ENCODE results near the gene LMAN2.
"Not testable (repeated sequence)": the region's sequence is repeated elsewhere in the genome, so short reads cannot be mapped to it uniquely, and the experiment has no call there.

The LMAN2 gene

GRCh38 chr5:177364159-177364962 is 12.9 kb upstream of the LMAN2 start:
- no peak for DNase-seq

- DNase-seq: no peak
Measured at GRCh38 chr5:177363565-177363964, 12.1 kb upstream of the LMAN2 start.

GRCh38 chr5:177362610-177363507 is 11.4 kb upstream of the LMAN2 start:
- DNase-seq: no peak

DNA sequence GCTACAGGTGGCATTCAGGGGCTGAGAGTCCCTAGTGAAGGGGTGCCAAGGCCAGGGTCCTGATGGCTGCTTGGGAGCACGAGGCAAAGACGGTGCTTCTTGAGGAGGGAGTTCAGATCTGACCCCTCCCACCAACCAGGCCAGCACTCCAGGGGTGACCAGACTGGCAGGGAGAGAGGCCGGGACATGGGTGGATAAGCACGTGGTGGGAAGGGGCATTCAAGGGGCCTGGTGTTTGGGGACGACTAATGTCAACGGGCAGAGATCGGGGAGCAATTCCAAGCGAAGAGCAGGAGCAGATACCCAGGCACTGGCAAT is 10.8 kb upstream of the LMAN2 start:
- DNase-seq: no peak

GRCh38 chr5:177361418-177362291 is 10.2 kb upstream of the LMAN2 start:
- no peak for DNase-seq

GRCh38 chr5:177360740-177361139 is 9.3 kb upstream of the LMAN2 start:
- DNase-seq: not testable (repeated sequence)

- no peak for DNase-seq
Measured at GRCh38 chr5:177359860-177360259, 8.4 kb upstream of the LMAN2 start.

DNA sequence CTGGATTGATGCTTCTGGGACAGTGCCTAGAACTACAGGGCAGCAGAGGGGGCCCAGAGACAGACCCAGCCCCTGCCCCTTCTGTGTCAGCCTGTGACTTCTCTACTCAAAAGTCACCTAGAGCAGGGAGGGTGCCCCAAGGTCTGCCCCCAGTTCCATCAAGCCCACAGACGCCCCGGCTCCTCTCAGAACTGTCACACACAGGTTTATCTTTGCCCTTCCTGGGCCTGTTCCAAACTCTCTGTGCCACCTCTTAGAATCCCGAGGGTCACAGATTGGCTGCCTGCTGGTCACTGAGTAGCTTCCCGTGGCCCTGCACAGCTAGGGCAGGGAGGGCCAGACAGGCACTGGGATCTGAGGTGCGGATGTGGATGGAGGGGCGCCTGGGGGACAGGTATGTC is 8.0 kb upstream of the LMAN2 start:
- DNase-seq: no peak

DNA sequence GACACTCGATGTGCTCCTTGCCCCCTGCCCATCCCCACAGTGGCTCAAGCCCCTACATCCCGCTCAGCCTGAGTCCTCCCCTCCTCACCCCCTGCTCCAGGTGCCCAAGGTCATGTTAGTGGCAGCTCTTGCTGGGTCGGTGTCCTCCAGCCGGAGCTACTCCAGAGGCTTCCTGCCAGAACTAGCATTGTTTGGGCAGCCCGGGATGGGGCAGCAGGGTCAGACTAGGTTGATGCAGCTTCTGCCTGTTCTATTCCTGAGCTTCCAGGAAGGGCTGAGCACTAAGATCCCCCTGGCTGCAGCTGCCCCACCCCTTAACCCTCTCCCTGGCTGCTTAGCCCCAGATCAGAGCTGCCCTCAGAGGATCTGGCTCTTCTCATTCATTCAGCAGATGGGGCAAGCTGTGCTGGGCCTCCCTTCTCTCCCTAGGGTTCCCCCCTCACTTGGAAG is 6.9 kb upstream of the LMAN2 start:
- DNase-seq: no peak

GRCh38 chr5:177357459-177358351 is 6.2 kb upstream of the LMAN2 start, which contains the start of gene RGS14:
TSS of gene RGS14 (plus strand) at chr5:177357924. CDS start at chr5:177358025, 101 bp downstream.
- DNase-seq: no peak

GRCh38 chr5:177357146-177357458 is 5.6 kb upstream of the LMAN2 start:
- no peak for DNase-seq

GRCh38 chr5:177356746-177357145 is 5.3 kb upstream of the LMAN2 start:
- no peak for DNase-seq

GRCh38 chr5:177355868-177356168 is 4.3 kb upstream of the LMAN2 start:
- DNase-seq: no peak

DNA sequence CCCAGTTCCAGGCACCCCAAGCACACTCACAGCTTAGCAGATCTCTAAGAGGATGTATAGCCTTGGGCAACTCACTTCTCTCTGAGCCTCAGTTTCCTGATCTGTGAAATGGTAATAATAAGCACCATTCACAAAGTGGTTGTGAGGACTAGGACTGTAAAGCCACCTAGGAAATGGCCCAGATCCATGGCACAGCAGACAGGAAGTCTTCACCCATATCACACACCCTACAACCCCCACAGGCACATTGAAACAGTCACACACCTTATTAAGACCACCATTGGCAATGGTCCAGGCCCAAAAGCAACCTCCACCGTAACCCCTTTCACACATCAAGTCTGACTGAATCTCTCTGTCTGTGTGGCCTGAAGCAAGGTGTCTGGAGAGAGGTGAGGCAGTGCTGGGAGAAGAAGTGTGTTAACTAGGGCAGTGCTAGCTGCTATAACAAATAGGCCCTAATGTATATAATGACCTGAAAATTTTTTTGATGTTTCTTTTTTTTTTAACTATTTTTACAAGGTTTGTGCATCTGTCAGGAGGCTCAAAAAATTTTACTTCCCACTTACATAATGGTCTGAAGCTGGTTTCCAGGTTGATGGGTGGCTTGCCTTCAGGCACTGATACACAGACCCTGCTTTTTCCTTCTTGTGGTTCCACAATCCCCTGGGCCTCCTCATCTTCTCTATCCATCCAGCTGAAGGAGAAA is 3.8 kb upstream of the LMAN2 start:
- DNase-seq: no peak

GRCh38 chr5:177354711-177355110 is 3.2 kb upstream of the LMAN2 start:
- DNase-seq: no peak

DNA sequence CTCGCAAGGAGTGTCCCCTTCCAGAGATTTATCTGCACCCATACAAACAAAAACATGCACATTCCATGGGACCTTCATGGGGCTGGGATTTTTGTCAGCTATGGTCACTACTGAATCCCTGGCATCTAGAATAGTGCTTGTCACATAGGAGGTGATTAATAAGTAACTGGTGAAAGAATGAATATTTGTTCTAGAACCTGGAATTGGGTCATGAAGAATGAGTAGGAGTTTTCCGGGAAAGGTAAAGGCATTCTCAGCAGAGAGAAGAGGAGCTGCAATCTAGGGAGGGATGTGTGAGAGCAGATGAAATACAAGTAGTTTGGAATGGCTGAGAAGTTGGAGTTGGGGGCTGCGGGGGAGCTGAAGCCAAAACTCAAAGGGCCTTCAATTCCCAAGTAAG is 2.8 kb upstream of the LMAN2 start:
- DNase-seq: no peak

DNA sequence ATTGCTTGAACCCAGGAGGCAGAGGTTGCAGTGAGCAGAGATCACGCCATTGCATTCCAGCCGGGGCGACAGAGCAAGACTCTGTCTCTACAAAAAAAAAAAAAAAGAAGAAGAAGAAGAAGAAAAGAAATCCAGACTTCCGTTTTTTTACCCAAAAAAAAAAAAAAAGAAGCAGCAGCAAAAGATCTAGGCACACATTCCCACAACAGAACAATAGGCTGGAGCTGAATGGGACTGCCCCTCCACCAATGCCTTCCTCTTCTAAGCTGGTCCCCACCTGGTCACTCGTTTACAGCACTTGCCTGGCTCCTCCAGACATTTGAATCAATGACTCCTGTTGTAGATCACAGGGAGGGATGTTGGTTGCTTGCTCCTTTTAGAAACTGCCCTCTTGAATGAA is 1.6 kb upstream of the LMAN2 start:
- DNase-seq: no peak

- DNase-seq: no peak
Measured at GRCh38 chr5:177350776-177351391, 584 bp downstream of the LMAN2 start.

DNA sequence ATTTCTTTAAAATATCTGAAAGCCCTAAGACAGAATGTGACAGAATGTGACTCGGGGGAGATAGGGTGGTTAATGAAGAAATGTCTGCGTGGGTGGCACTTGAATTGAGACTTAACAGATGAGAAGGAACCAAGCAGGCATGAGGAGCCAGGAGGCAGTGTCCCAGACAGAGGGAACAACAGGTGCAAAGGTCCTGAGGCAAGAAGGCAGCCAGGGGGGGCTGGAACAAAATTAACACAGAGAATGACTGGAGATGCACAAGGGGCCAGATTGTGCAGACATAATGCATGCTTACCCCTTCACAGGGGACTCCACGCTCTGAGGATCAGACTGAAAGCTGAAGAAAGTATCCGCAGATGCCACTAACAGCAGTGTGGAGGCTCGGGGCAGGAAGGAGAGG is 1.7 kb downstream of the LMAN2 start:
- no peak for DNase-seq

DNA sequence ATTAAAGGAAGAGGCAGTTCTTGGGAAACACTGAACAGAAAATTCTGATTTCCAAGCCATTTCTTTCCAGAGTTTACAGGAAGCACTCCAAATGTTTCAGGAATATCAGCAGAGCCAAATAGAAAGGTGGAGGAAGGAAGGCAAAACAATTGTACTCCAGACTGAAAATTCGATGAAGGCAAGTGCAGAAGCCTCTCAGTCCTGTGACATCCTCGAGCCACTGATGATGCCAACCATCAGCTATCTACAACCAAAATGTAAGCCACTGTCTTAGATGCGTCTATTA is 2.2 kb downstream of the LMAN2 start:
- no peak for DNase-seq

DNA sequence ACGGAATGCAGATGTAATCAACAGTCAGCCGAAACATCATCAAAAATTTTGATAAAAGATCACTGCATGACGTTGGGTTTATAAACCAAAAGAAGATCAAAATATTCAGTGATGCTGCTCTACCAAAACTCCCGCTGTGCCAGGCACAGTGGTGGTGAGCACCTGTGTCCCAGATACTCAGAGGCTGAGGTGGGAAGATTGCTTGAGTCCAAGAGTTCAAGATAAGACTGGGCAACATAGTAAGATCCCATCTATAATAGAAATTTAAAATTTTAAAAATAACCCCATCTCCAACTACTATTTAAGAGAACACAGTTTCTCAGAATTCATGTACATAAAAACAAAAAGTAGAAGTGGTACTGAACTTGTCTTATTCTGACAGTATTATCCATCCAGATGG is 3.8 kb downstream of the LMAN2 start:
- no peak for DNase-seq

GRCh38 chr5:177346820-177347219 is 4.6 kb downstream of the LMAN2 start:
- DNase-seq: no peak

Data from NCI-H524 treated with DMSO at 0.1 percent for 48 hours (cell line).